Stimulated activated CD4-positive, alpha-beta T cell treated with anti-CD3 and anti-CD28 coated beads, Interleukin-15, amount 100 ng/mL, for 1 hour (primary cell): ENCODE results near the gene IL17RC.

Source experiments
- DNase-seq, 2 donors: peaks; one replicate each; pipeline ENCODE4 v3.0.0-alpha.2; 2020; ENCODE audit warnings: low read depth in 1 of 2, low spot score in 1 of 2

IL17RC gene

DNA sequence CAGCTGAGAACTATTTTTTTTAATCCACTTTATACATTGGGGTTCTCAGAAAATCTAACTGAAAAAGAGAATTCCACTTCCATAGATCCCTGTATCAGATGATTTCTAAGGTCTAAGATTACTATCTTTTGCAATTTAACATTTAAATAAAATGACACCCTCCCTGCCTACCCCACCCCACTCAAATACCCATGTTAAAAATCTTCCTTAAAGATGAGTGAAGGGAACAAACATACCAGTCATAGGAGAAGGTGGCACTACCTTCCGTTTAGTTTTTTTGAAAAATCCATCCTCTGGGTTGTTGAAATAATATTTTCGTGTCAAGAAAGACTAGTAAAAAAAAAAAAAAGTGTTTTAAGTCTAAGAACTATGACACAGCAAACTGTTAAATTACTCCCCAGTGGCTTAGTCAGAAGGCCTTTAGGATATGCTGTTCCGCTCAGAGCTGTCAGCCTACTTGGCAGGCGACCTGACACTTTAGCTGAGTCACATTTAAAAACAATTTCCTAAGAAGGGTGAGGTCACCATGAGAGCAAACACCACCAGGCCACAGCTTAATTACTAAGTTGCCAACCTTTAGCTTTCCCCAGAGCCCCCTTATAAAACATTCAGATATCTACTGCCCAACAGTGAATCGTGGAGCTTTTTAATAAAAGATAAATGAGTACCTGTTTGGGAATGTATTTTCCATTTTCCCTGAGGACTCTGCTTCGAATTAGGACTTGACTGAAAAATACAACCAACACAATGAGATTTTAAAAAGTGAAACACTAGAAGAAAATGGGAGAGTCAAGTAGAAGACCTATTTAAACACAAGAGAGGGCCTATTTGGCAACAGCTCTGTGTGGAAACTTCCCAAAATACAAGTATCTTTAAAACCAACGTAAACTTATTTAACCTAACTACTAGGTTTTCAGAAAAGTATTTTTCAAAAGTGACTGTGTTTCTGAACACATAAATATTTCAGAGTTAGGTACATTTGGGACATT is 60.1 kb downstream of the IL17RC start:
- no peak for DNase-seq

DNA sequence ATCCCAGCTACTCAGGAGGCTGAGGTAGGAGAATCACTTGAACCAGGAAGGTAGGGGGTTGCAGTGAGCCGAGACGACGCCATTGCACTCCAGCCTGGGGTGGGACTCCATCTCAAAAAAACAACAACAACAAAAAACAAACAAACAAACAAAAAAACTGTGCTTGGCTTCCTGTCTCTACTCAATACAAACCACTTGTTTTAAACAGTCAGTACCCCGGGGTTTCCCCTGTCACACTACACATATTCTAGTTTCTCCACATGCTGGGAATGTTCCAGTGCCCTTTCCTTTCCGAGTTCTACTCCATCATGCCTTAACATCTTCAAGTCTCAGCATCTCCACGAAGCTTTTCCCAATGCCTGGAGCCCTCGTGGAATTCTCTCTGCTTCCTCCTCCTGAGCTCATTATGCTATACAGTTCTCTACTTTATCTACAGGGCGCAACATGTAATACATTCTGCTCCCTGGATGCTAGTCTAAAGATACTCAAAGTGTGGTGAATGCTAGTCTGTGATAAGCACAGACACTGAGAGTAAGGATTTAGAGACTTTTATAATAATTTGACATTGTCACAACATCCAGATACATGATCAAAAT is 61.9 kb downstream of the IL17RC start:
- DNase-seq: no peak

DNA sequence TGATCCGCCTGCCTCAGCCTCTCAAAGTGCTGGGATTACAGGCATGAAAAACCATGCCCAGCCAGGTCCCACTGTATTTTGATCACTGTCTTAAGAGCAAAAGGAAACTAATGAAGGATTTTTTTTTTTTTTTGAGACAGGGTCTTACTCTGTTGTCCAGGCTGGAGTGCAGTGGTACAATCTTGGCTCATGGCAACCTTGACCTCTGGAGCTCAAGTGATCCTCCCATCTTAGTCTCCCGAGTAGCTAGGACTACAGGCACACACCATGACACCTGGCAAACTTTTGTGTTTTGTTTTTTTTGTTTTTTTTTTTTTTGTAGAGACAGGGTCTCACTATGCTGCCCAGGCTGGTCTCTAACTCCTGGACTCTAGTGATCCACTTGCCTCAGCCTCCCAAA is 63.4 kb downstream of the IL17RC start:
- no peak for DNase-seq
